ENCODE results near the gene RAD52.
"Not testable (repeated sequence)": the region's sequence is repeated elsewhere in the genome, so short reads cannot be mapped to it uniquely, and the experiment has no call there.

Gene RAD52

GRCh38 chr12:966724-967123 is 17.2 kb upstream of the RAD52 start:
- DNase-seq, result no peak

- no peak for DNase-seq
Observed at GRCh38 chr12:958588-959123, 9.2 kb upstream of the RAD52 start.

- no peak for DNase-seq
Observed at GRCh38 chr12:955939-956338, 6.4 kb upstream of the RAD52 start.

- DNase-seq, result no peak
Observed at GRCh38 chr12:954741-955140, 5.2 kb upstream of the RAD52 start.

GRCh38 chr12:953776-954175 is 4.3 kb upstream of the RAD52 start:
- no peak for DNase-seq

GRCh38 chr12:951176-951575 is 1.7 kb upstream of the RAD52 start:
- DNase-seq, result no peak

GRCh38 chr12:948238-948637 is 1.3 kb downstream of the RAD52 start:
- DNase-seq, result no peak

GRCh38 chr12:946631-947030 is 2.9 kb downstream of the RAD52 start:
- DNase-seq, result no peak

- no peak for DNase-seq
Observed at GRCh38 chr12:946212-946611, 3.3 kb downstream of the RAD52 start.

GRCh38 chr12:944211-944610 is 5.3 kb downstream of the RAD52 start:
- no peak for DNase-seq

- no peak for DNase-seq
Observed at GRCh38 chr12:943051-943450, 6.4 kb downstream of the RAD52 start.

GRCh38 chr12:938810-939209 is 10.7 kb downstream of the RAD52 start:
- no peak for DNase-seq

GRCh38 chr12:936377-937345 is 12.8 kb downstream of the RAD52 start:
- DNase-seq, result no peak

GRCh38 chr12:935891-936290 is 13.6 kb downstream of the RAD52 start:
- not testable (repeated sequence) for DNase-seq

GRCh38 chr12:931591-931990 is 17.9 kb downstream of the RAD52 start:
- DNase-seq, result no peak

GRCh38 chr12:931060-931459 is 18.4 kb downstream of the RAD52 start:
- DNase-seq, result no peak

- no peak for DNase-seq
Observed at GRCh38 chr12:926641-927040, 22.9 kb downstream of the RAD52 start.

GRCh38 chr12:922285-922684 is 27.2 kb downstream of the RAD52 start:
- DNase-seq, result no peak

GRCh38 chr12:920676-921075 is 28.8 kb downstream of the RAD52 start:
- DNase-seq, result no peak

GRCh38 chr12:916712-917445 is 32.6 kb downstream of the RAD52 start:
- no peak for DNase-seq

- DNase-seq, result no peak
Observed at GRCh38 chr12:916240-916639, 33.3 kb downstream of the RAD52 start.

- DNase-seq, result no peak
Observed at GRCh38 chr12:915090-915489, 34.4 kb downstream of the RAD52 start.

- DNase-seq, result no peak
Observed at GRCh38 chr12:913919-914698, 35.4 kb downstream of the RAD52 start.
